Fibroblast of skin of left biceps (primary cell): ENCODE results near the gene MYH14.
A peak's percentile ranks its signal among the peaks of the same experiment; 100 is the strongest.
"Not testable (repeated sequence)": the region's sequence is repeated elsewhere in the genome, so short reads cannot be mapped to it uniquely, and the experiment has no call there.

Experiments used
- DNase-seq, 2 experiments: peaks; one replicate each; pipeline ENCODE4 v3.0.0-alpha.2; 2013; ENCODE audit warnings: low read depth in 2 of 2

Gene MYH14

DNA sequence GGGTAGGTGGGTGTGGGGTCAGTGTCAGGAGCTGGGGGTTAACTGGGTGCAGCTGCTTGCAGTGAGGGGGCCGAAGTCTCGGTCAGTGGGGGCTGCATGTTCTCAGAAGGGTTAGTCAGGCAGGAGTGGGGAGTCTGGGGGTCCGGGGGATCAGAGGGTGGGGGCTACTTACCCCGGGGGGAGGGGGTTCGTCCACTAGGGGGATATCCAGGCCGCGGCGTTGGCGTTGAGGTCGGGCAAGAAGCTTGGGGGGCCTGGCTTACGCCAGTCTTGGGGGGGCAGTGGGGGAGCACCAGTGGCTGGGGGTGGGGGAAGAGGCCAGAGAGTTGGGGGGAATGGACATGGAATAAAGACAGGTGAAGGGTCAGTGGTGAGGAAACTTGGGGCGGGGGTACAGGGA, 116.6 kb downstream of the MYH14 start:
- no peak for DNase-seq

DNA sequence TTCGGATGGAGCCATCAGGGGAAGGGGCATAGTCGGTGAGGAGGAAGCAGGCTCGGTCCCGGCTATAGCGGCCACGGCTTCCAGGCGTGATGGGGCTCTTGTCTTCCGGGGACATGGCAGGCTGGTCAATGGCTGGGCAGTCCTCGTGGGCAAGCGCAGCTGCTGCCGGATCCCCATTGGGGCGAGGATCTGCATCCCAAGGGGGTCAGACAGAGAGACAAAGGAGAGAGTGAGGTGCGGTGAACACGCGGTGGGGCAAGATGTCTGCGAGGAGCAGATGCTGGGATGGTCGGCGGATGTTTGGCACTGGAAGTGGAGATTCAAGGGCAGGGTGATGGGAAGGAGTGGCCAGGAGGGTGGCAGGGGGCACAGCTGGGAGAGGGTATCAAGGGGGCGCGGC, 117.2 kb downstream of the MYH14 start:
- DNase-seq = no peak

DNA sequence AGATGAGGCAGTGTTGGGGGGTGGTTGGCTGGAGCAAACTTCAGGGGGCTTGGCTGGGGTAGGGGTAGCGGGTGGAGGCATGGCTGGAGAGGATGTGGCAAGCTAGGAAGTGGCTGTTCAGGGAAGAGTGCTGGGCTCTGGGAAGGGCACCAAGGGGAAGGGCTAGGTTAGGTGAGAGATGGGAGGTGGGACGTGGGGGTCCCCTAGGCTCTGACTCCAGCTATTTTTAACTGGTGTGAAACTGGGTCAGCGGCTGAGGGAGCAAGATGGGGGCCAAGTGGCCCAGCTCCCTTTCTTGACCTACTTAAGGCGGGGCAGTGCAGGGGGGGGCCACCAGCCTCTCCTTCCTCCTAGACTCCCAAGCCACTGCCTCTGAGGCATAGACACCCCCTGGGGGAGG, 118.4 kb downstream of the MYH14 start:
- no peak for DNase-seq

DNA sequence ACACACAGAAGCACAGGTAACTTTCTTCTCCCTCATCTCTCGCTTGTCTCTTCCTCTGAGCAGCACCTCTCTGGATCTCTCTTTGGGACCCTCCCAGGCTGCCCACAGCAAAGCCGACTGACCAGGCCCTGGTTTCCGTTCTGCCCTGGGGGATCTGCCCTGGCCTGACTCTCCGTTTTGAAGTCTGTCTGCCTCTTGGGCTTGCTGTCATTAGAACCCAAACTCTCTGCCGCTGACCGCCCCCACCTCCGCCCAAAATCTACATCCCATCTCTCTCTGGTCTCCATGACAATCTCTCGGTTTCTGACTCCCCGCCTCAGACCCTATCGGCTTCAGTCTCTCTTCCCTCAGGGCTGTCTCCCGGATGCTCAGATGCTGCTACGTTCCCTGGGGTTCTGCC, 118.8 kb downstream of the MYH14 start:
- no peak for DNase-seq

DNA sequence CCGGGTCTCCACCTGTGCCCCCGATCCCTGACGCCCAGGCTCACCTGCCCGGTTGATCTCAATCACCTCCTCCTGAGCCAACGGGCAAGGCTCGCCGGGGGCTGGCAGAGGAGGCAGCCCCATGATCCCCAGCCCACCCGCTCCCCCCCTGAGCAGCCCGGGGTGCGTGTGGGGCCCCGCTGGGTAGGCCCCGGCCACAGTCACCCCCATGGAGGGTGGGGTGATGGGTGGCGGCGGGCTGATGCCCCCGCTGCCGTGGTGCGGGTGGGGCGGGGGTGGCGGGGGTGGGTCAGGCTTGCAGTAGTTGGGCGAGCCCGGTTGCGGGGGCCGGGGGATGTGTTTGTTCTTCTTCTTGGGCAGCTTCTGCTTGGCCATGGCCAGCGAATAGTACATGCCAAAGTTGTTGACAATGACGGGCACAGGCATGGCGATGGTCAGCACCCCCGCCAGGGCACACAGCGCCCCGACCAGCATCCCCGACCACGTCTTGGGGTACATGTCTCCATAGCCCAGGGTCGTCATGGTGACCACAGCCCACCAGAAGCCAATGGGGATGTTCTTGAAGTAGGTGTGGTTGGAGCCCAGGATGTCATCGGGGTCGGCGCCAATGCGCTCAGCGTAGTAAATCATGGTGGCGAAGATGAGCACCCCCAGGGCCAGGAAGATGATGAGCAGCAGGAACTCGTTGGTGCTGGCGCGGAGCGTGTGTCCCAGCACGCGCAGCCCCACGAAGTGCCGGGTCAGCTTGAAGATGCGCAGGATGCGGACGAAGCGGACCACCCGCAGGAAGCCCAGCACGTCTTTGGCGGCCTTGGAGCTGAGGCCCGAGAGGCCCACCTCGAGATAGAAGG, 119.7 kb downstream of the MYH14 start:
- DNase-seq = no peak

DNA sequence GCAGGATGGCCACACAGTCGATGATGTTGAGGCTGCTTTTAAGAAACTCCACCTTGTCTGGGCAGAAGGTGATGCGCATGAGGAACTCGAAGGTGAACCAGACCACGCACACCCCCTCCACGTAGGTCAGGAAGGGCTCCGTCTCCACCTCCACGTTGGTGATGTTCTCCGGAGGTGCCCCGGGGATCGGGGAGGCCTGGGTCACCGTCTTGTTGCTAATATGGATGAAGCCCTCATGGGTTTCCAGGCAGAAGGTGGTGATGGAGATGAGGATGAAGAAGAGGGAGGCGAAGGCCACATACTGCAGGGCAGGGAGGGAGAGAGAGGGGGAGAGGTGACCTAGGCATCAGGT, 120.3 kb downstream of the MYH14 start:
- no peak for DNase-seq

DNA sequence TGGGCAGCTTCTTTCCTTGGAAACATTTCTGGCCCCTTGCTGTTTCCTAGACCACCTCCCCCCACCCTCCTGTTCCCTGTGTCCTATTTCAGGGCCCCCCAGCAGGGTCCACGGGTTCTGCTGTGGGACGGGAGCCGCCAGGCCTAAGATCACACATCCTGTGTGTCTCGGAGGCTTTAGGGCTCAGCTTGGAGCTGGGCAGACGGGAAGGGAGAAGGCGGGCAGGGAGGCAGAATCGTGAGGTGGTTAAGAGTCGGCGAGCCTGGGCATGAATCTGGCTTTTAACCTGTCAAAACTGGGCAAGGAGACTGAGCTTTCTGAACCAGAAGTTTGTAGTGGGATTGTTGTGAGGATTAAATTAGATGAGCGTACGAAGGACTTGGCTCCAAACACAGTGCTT, 120.9 kb downstream of the MYH14 start:
- no peak for DNase-seq

DNA sequence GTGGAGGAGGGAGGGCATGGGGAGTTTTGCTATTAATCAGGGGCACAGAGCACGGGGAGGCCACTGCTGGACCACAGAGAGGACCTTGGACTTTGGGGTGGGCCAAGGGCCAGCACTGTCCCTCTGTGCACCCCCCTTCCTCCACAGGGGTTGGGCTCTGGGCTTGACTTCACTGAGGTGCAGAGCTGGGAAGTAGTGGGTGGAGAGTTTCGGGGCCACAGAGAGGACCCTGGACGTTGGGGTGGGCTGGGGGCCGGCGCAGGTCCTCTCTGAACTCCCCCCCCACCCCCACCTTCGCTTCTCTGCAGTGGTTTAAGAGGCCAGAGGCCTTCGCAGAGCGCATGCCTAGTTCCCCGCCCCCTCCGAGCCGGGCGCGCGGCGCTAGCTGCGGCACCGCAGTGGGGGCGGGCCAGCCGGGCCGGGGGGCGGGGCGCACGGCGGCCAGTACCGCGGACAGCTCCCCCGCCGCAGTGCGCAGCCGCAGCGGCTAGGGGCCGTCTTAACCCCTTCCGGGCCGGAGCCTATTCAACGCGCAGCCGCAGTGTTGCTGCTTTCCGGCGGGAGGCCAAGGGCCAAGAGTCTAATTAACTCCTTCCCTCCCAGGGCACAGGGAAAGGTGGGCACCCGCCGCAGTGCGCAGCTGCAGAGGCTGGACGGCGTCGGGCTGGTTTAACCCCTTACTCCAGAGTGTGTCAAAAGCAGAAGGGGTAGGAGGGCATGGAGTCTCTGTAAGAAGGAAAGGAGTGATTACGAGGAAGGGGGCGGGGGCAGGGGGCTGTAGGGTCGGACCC, 122.1 kb downstream of the MYH14 start:
- no peak for DNase-seq

DNA sequence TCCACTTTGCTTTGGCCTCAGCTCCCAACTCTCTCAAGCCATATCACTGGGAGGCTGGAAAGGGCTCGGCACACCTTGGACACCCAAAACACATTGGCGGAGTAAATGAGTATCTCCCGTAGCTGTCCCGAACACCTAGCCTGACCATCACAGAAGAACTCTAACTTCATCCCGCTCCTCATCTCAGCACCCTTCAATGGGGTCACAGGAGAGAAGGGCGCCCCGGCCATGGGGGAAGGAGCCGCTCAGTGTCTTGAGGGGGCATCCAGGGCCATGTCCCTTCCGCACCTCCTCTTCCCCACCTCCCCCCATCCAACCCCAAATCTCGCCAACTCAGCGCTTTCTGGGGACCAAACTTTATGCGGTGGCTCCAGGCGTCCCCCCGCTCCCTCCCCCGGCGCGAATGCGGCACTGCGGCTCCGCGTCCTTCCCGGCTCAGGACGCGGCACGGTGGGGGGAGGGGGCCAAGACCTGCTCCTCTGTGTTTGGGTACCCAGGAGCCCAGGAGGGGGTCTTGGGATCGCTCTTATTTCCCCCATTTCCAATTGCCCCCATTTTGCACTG, 122.8 kb downstream of the MYH14 start:
- no peak for DNase-seq

DNA sequence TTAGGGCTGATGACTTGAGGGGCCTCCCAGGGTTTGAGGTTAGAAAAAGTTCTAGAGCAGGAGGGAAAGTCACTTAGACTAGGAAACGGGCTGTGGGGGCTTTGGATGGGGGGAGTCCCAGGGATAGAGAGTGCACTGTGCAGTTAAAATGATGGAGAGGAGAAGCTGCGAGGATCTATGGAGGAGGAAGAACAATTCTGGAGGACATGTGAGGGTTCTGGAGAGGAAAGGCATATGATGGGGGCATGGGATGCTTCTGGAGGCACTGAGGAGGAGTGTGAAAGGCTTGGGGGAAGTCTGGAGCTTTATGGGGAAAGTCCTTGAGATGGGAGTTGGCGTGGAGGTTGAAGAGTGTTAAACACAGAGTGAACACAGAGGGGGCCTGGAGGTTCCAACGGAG, 123.6 kb downstream of the MYH14 start:
- DNase-seq = no peak

DNA sequence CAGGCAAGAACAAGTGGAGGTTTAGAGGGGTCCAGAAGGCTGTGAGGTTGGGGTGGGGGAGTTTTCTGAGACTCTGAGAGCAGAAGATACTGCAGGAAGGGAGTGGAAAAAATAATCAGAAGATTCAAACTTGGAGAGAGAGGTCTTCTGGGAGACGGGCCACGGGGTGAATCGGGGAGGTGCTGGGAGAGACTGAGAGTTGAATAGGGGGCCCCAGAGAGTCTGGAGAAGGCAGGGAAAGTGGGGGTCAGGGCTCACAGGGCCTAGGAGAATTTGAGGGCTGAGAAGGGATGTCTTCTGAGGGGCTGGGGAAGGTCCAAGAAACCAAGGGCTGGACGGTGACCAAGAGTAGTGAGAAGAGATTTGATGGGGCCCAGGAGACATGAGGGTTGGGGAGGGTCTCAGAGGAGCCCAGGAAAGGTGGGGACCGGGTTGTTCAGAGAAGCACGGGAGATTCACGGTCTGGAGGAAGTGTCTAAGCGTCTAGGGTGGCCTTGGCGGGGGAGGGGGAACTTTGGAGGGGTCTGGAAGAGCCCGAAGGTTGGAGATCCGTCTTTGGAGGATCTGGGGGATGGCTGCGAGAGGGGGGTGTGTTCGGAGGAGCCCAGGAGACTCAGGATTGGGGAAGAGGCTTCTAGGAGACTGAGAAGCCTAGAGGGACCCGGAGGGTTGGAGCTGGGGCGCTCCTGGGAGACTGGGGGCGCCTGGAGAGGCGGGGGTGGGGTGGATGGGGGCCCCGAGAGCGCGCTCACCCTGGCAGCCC, 124.2 kb downstream of the MYH14 start:
- DNase-seq = no peak

DNA sequence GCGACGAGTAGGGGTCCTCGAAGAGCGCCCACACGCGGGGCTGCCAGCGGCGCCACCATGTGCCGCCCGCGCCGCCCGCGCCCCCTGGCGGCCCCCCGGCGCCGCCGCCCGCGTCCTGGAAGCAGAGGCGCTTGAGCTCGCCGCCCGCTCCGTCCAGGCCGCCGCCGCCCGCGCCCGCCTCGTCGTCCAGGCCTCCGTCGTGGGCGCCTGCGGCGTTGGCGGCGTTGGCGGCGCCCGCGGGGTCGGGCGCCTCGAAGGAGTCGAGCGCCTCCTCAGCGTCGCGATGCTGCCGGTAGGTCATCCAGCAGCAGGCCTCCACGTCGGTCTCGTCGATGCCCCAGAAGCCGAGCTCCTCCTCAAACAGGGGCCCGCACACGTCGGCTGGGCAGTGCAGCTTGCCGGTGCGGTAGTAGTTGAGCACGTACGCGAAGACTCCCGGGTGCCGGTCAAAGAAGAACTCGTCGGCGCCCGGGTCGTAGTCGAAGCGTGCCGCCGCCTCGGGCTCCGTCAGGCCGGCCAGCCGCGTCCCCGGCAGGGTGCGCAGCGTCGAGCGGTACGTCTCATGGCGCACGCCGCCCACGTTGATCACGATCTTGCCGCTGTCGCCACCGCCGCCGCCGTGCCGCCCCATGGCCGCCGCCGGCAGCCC, 124.9 kb downstream of the MYH14 start:
- no peak for DNase-seq

DNA sequence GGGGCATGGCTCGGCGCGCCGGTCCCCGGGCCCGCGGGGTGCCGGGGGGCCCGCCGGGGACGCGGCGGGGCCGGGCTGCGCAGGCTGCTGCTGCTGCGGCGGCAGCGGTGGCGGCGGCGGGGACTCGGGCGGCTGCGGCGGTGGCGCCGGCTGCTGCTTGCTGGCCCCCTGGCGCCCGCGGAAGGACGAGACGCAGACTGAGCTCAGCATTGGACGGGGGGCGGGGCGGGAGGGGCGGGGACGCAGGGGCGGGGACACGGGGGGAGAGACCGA, 125.4 kb downstream of the MYH14 start:
- DNase-seq = no peak

DNA sequence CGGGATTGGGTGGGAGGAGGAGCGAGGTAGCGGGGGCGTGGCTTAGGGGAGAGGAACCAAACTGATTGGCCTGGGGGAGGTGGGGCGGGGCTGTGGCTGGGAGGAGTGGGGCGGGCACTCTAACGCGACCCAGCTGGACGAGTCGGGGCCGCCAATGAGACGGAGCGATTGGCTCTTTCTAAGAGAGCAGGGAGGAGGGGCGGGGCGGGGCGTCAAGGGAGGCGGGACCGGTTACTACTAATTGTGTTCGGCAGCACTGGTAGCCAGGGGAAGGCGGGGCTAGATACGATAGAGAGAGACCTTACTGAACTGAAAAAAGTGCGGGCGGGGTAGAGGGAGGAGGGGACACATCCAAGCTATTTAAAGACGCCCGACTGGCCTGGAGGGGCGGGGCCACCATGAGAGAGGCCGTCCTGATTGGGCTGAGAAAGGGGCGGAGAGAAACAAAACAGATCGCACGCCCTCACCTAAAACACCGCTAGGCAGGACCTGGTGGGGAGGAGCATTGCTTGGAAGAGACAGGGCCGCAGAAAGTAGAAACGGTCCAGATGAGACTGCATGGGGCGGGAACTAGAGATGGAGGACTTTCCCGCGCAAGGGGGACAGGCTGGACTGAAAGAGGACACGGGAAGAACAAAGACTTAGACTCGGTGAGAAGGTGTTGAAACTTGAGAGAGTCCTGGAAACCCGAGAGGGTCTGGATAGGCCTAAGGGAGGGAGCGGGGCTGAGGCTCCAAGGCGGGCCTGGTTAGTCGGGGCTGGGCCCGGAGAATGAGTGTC, 125.9 kb downstream of the MYH14 start, which contains the start of gene KCNC3:
TSS of gene KCNC3 (minus strand) at position 232 of the 780 bp plus-strand sequence. CDS start 295 bp downstream, outside the sequence.
- DNase-seq = peak; percentile 79 to 82

DNA sequence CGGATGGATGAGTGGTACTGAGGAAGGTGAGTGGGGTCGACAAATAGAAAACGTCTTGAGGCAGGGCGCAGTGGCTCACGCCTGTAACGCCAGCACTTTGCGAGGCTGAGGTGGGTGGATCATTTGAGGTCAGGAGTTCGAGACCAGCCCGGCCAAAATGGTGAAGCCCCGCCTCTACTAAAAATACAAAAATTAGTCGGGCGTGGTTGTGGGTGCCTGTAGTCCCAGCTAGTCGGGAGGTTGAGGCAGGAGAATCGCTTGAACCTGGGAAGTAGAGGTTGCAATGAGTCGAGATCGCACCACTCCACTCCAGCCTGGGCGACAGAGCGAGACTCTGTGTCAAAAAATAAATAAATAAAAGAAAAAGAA, 126.5 kb downstream of the MYH14 start:
- not testable (repeated sequence) for DNase-seq

DNA sequence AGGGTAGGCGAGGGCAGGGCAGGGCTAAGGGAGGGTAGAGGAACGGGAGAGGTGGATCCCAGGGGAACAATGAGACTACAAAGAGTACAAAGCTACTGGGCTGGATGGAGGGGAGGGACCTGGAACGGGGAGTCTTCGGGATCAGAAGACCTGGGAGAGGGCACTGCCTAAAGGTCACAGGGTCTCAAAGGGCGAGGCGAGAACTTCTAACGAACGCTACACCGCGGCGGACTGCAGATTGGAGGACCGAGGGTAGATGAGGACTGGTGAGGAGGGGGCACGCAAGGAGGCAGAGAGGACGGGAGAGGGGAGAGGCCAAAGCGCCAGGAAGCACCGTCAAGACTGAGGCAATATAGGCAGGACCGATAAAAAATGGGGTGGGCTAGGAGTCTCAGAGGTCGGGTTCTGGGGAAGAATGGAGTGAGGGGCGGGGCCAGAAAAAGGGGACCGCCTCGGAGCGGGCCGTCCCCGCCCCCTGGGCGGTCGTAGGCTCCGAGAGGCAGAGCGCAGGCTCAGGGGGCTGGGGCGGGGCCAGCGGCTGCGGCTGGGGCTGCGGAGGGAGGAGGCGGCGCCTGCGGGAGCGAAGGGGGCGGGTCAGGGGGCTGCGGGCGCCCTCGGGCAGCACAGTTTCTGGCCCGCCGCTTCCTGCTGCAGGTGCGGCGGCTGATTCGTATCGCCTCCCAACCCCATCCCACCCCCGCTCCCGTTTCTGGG, 127.1 kb downstream of the MYH14 start:
- DNase-seq = no peak

DNA sequence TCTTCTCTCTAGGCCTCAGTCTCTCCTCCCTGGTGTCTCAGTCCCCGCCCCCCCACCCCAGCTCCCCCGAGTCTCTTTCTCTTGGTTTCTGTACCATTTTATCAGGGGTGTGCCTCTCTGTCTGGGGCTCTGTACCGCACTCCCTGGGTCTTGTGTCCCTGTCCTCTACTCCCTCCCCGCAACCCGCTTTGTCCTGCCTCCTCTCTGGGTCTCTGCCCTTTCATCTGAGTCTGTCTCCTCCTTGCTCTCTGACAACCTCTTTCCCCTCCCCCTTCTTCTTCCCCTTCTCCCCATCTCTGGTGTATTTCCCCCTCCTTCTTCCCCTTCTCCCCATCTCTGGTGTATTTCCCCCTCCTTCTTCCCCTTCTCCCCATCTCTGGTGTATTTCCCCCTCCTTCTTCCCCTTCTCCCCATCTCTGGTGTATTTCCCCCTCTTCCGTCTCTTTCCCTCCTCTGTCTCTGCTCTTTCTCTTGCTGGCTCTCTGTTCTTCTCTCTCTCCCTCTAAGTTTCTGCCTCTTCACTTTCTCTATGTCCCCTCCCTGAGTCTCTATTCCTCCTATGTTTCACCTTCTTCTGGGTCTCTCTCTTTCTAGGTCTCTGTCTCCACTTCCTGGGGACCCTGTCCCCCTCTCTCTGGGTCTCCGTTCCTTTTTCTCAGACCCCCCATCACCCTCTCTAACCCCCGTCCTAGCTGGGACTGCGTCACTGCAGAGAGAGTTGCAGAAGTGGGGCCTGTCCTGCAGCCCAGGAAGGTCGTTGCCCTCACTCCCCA, 128.0 kb downstream of the MYH14 start:
- no peak for DNase-seq

DNA sequence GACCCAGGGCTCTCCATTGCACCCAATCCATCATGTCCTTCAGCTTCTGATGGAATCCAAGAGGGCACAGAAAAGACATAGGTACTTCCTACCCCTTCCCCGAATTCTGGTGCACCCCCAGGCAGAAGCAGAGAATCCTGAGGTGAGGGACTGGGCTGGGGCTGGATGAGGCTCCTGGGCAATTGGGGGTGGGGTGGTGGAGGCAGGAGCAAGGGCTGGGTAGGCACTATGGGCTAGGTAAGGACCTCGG, 128.5 kb downstream of the MYH14 start:
- DNase-seq = no peak

DNA sequence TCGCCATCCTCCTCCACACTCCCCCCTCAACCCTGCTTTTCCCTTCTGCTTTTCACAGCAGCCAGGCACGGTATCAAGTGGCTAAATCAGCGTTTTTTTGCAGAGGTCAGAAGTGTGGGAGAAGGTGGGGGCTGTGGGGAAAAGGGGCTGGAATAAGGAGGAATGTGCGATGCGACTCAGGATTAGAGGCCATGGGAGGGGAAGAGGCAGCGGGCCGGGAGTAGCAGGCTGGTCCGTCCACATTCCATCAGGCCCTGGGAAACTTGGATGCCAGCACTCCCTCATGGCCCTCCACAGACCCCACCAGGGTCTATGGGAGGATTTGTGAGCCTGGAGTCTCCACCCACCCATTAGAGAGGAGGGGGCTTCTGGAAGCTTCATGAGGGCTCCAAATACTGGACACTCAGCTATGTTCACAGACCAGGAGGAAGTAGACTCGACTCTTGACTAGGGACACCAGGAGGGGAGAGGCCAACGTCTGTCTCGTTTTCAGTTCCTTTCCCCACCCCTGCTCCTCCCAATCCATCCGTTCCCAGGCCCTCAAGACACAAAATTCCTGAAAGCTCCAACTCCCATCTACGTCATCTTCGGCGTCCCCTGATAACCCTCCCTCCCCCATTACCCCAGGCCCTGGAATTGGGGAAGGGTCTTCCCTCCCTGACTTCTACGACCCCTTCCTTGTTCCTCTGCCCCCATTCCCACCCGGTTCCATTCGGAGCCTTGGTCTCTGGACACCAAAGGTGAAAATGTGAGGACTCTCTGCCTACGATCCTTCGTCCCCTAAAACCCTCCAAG, 129.0 kb downstream of the MYH14 start:
- DNase-seq = no peak
